DND-41 (cell line): ENCODE results near the gene BNC2.

Experiments
- ATAC-seq: fragments of 200-7000 bp; cut with Tn5 transposase; 3 replicates; pipeline ENCODE4 v1.9.1; 2021; ENCODE audit warnings: low read depth; ENCODE audit not compliant: insufficient read depth
- DNase-seq: peaks from one replicate; pipeline ENCODE4 v3.0.0-alpha.2; 2020
- H2AFZ ChIP-seq: 2 replicates; pipeline ENCODE4 v1.6.0; 2012; ENCODE audit warnings: low read depth, low read length
- H3K27ac ChIP-seq: 2 replicates; pipeline ENCODE4 v1.5.1; 2012; ENCODE audit warnings: low read length, inconsistent platforms
- H3K27me3 ChIP-seq: fragments of 200-600 bp; sonication (generic); 2 replicates; pipeline ENCODE4 v1.6.0; 2012; ENCODE audit warnings: low read length, mild to moderate bottlenecking, inconsistent platforms; ENCODE audit not compliant: insufficient read depth, poor library complexity
- H3K36me3 ChIP-seq: 2 replicates; pipeline ENCODE4 v1.5.1; 2012; ENCODE audit warnings: low read length, inconsistent platforms; ENCODE audit not compliant: insufficient read depth
- H3K4me1 ChIP-seq: 2 replicates; pipeline ENCODE4 v1.5.1; 2012; ENCODE audit warnings: mild to moderate bottlenecking, low read length; ENCODE audit not compliant: insufficient read depth
- H3K4me2 ChIP-seq: 2 replicates; pipeline ENCODE4 v1.6.0; 2012; ENCODE audit warnings: mild to moderate bottlenecking, moderate library complexity, low read length, inconsistent platforms; ENCODE audit not compliant: insufficient read depth
- H3K4me3 ChIP-seq, 2 experiments: fragments of 200-600 bp in 1 of 2; shearing (Covaris generic) in 1 of 2; 2 replicates each; pipeline ENCODE4 v1.5.1; 2012 to 2016; ENCODE audit warnings: inconsistent platforms in 2 of 2, low read length in 2 of 2, mild to moderate bottlenecking in 2 of 2, low read depth in 1 of 2, moderate library complexity in 1 of 2
- H3K79me2 ChIP-seq: 2 replicates; pipeline ENCODE4 v1.6.0; 2012; ENCODE audit warnings: low read length, inconsistent platforms; ENCODE audit not compliant: insufficient read depth
- H3K9ac ChIP-seq: 2 replicates; pipeline ENCODE4 v1.6.0; 2012; ENCODE audit warnings: low read depth, mild to moderate bottlenecking, inconsistent platforms, low read length, moderate library complexity
- H3K9me3 ChIP-seq: 2 replicates; pipeline ENCODE4 v1.5.1; 2012; ENCODE audit warnings: low read length, moderate library complexity, mild to moderate bottlenecking, inconsistent platforms; ENCODE audit not compliant: insufficient read depth, severe bottlenecking
- H4K20me1 ChIP-seq: 2 replicates; pipeline ENCODE4 v1.6.0; 2012; ENCODE audit warnings: low read length; ENCODE audit not compliant: insufficient read depth
- EZH2 ChIP-seq: IDR thresholded peaks from 3 replicates; pipeline ENCODE4 v1.6.1; 2012; ENCODE audit warnings: borderline replicate concordance, low read depth, mild to moderate bottlenecking, moderate library complexity, low read length, inconsistent platforms; ENCODE audit not compliant: severe bottlenecking
- TF ChIP-seq, protein P1 (sequence below): IDR thresholded peaks from 2 replicates; pipeline ENCODE4 v1.5.1; 2012; ENCODE audit warnings: borderline replicate concordance, low read length, moderate library complexity, mild to moderate bottlenecking; ENCODE audit not compliant: poor library complexity, severe bottlenecking; ENCODE audit errors: extremely low read depth

BNC2 gene

DNA sequence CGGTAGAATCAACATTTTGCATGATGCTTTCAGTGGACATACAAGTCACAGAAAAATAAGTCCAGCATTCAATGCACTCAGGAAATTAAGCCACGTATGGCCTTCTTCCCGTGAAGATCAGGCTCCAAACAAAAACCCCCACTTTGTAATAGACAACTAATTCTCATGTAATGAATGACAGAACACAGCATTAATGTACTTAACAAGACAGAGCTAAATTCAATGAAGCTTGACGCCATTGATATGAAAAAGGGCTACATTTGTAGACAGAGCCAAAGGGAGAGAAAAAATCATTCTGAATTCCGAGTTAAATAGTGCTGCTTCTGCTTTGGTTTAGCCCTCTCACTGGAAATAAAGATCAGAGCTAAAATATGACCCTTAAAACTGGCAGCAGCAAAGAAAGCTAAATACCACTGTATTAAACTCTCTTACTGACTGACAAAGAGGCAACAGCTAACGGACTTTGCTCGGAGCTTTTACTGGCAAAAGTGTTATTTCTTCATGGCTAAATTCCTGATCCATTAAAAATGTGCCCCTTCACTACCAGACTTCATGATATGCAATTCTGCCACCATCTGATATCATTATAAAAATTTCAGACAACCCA is 250.5 kb downstream of the BNC2 start:
- DNase-seq = no peak
- no peak for ATAC-seq
- Histone ChIP-seq H3K9ac (no peak overlapping the region), H3K36me3 (no peaks in the 10 kb centered on the region), H2AFZ (no peak overlapping the region), H3K27ac (no peak overlapping the region), H3K27me3 (no peaks in the 10 kb centered on the region), H3K4me2 (no peak overlapping the region), H3K9me3 (no peaks in the 10 kb centered on the region), H3K79me2 (no peaks in the 10 kb centered on the region), H3K4me3 (no peak overlapping the region), H4K20me1 (no peaks in the 10 kb centered on the region), H3K4me1 (peaks cover 10% of the 10 kb centered on the region)
- TF ChIP-seq, protein P1, sequence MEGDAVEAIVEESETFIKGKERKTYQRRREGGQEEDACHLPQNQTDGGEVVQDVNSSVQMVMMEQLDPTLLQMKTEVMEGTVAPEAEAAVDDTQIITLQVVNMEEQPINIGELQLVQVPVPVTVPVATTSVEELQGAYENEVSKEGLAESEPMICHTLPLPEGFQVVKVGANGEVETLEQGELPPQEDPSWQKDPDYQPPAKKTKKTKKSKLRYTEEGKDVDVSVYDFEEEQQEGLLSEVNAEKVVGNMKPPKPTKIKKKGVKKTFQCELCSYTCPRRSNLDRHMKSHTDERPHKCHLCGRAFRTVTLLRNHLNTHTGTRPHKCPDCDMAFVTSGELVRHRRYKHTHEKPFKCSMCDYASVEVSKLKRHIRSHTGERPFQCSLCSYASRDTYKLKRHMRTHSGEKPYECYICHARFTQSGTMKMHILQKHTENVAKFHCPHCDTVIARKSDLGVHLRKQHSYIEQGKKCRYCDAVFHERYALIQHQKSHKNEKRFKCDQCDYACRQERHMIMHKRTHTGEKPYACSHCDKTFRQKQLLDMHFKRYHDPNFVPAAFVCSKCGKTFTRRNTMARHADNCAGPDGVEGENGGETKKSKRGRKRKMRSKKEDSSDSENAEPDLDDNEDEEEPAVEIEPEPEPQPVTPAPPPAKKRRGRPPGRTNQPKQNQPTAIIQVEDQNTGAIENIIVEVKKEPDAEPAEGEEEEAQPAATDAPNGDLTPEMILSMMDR = no peak
- no peak for TF ChIP-seq EZH2

- Histone ChIP-seq H3K36me3 (no peaks in the 10 kb centered on the region), H4K20me1 (no peaks in the 10 kb centered on the region), H3K4me2 (no peak overlapping the region), H3K27me3 (no peaks in the 10 kb centered on the region), H3K4me1 (peaks cover 4% of the 10 kb centered on the region; the same call in 1 of the 2 replicates), H3K9me3 (no peaks in the 10 kb centered on the region), H2AFZ (no peak overlapping the region), H3K9ac (no peak overlapping the region), H3K27ac (no peak overlapping the region), H3K4me3 (no peak overlapping the region), H3K79me2 (no peaks in the 10 kb centered on the region)
- no peak for TF ChIP-seq EZH2
- TF ChIP-seq, protein P1 = no peak
- no peak for ATAC-seq
- DNase-seq = no peak
These were observed 251.1 kb downstream of the BNC2 start for GRCh38 chr9:16619402-16619801.

DNA sequence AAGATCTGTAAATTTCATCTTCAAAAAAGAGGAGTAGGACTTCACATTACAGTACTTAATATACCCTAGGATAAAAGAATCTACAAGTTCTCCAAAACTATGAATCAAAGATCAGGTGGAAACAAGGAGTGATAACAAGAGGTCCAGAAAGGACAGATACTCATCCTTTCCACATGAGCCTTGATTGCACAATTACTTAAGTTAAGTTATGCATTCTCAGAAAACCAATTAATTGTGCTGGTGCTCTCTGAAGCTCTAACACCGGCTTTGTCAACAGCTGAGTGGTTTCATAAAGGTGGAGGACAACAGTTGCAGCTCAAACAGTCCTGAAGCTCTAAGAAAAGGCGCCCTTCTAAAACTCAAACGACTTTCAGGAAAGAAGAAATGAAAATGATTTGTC is 251.9 kb downstream of the BNC2 start:
- H3K9ac ChIP-seq = no peak overlapping the region
- DNase-seq (no peak), ATAC-seq (no peak)
- no peak overlapping the region for H3K4me2 ChIP-seq
- no peak for TF ChIP-seq EZH2
- TF ChIP-seq, protein P1 = no peak
- no peaks in the 10 kb centered on the region for H3K79me2 ChIP-seq
- no peak overlapping the region for H3K27ac ChIP-seq
- no peak overlapping the region for H3K4me3 ChIP-seq
- H3K4me1 ChIP-seq = no peaks in the 10 kb centered on the region
- no peaks in the 10 kb centered on the region for H3K36me3 ChIP-seq
- no peaks in the 10 kb centered on the region for H3K9me3 ChIP-seq
- H3K27me3 ChIP-seq = no peaks in the 10 kb centered on the region
- no peak overlapping the region for H2AFZ ChIP-seq
- no peaks in the 10 kb centered on the region for H4K20me1 ChIP-seq

DNA sequence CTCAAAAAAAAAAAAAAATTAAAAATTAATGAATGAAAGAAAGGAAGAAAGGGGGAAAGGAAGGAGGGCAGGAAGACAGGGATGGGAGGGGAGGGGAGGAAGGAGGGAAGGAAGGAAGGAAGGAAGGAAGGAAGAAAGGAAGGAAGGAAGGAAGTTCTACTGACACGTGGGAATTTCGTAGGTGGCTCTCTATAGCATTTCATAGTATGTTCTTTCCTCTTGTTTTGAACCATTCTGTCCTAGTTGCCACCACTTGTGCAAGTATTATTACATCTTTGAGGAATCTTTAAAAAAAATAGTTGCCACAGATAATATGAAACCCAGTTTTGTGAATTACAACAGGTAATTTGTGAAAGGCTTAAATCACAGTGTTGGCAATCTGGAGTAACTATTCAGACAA is 253.8 kb downstream of the BNC2 start:
- Histone ChIP-seq H3K9ac (no peak overlapping the region), H4K20me1 (no peaks in the 10 kb centered on the region), H3K36me3 (no peaks in the 10 kb centered on the region), H3K4me2 (no peak overlapping the region), H3K4me3 (no peak overlapping the region), H3K4me1 (no peaks in the 10 kb centered on the region), H2AFZ (no peak overlapping the region), H3K27ac (no peak overlapping the region), H3K9me3 (no peaks in the 10 kb centered on the region), H3K79me2 (no peaks in the 10 kb centered on the region), H3K27me3 (no peaks in the 10 kb centered on the region)
- DNase-seq (no peak), ATAC-seq (no peak)
- TF ChIP-seq EZH2 = no peak
- TF ChIP-seq, protein P1 = no peak
